T-helper 2 cell (primary cell): Measurements from ENCODE around the gene CDK5RAP3.

ENCODE experiments used
- DNase-seq, 5 experiments: peaks; one replicate each; pipeline versions ENCODE4 v3.0.0 to v3.0.0-alpha.2; 2012 to 2022

CDK5RAP3 gene

GRCh38 chr17:48025040-48025903, 54.4 kb downstream of the CDK5RAP3 start:
- peak; percentile 93 to 98 (median 97) for DNase-seq

DNA sequence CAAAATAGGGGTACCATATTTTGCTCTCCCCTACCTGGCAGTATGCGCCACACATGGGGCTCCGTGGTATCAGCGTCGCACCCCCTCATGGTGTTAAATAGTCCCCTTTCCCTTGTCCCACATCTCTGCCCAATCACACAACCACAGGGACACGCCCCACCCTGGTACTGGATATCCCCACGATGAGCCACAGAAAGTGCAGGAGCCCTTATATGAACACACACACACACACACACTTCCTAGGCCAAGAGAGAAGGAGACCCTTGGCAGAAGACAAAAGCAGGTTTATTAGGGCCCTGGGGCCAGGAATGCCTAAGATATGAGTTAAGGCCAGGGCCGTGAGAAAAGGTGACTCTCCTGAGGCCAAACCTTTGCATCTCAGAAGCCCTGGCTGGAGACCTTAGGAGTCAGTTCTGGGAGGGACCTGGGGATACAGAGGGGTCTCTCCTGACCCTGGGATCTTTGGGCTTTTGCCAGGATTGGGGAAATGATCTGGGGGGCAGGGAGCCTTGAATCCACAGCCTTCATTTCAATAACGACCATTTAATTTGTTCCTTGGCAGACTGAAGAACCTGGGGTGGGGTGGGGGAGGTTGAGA, 55.1 kb downstream of the CDK5RAP3 start:
- no peak for DNase-seq

DNA sequence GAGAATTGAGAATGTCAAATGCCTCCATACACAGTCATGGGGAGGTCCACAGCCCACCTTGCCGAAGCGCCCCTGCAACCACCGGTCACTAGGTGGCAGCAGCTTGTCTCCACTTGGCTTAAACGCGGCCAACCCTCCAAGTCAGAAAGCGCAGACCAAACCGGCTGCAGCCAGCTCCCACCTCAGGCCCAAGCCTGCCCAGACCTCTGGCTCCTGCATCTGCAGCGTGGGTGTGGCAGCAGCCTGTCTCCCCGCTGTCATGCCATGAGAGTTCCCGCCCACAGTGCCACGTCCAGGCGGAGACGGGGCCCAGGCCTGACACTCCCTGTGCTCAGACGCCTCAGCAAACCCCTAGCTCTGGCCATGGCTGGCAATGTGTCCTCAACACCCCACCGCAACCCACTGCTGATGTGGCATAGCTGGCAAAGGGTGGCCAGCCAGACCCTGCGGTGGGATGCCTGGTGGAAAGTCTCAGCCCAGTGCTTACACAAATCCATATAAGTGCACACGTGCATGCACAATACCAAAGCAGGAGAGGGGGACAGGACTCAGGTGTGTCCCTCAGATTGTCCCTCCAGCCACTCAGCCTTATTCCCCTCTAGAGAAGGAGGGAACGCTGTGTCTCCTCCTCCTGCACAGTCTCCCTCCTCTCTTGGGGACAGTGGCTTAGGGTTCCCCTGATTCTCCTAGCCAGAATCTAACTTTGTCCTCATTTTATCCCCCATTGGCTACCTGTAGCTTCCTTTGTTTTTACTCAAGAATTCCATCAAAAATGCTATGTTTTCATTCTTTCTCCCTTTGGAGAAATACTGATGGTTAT, 55.8 kb downstream of the CDK5RAP3 start:
- DNase-seq, result peak; percentile 32 to 76 (median 59)

- DNase-seq, result no peak
Measured at GRCh38 chr17:48027322-48027981, 56.5 kb downstream of the CDK5RAP3 start.

DNA sequence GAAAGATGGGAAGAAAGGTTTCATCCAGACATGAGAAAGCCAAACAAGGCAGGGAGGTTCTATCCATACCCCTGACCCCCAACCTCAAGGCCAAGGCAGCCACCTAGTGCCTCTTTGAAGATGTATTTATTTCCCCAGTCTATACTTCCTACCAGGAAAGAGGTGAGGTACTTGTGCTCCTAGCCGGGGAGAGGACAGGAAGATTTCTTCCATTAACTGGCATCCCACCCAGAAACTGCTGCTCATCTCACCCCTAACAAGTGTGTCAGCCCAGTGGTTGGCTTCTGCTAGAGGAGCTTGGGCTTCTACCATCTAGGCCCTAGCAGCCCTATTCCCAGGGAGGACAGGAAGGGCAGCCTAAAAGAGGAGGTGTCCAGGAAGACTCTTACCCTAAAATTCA, 57.8 kb downstream of the CDK5RAP3 start:
- no peak for DNase-seq

GRCh38 chr17:48030531-48030930, 59.6 kb downstream of the CDK5RAP3 start:
- no peak for DNase-seq
